Neural progenitor cell (in vitro differentiated cells): ENCODE results near the gene COMMD2. TPM values are rescaled to one million over a fixed set of nuclear protein-coding genes. Genes with fewer than 3 reads are reported as not detected.

ENCODE experiments used
- DNase-seq: peaks from one replicate; pipeline ENCODE4 v3.0.0-alpha.2; 2016; ENCODE audit warnings: low spot score
- H2AFZ ChIP-seq: fragments of 200-600 bp; sonication (generic); replicated peaks from 2 replicates; pipeline ENCODE4 v1.6.1; 2016; ENCODE audit warnings: antibody characterized with exemption
- H3F3A ChIP-seq: fragments of 200-600 bp; sonication (generic); 2 replicates; pipeline ENCODE4 v1.6.1; 2016; ENCODE audit warnings: antibody characterized with exemption, low read depth
- H3K27ac ChIP-seq: fragments of 200-600 bp; sonication (generic); 2 replicates; pipeline ENCODE4 v1.5.1; 2016; ENCODE audit warnings: mild to moderate bottlenecking
- H3K27me3 ChIP-seq: fragments of 200-600 bp; sonication (generic); 2 replicates; pipeline ENCODE4 v1.6.1; 2016; ENCODE audit warnings: mild to moderate bottlenecking, moderate library complexity
- H3K36me3 ChIP-seq: fragments of 200-600 bp; sonication (generic); 2 replicates; pipeline ENCODE4 v1.5.1; 2016
- H3K4me1 ChIP-seq: fragments of 200-600 bp; sonication (generic); 2 replicates; pipeline ENCODE4 v1.6.1; 2016; ENCODE audit warnings: mixed run types
- H3K4me2 ChIP-seq: fragments of 200-600 bp; sonication (generic); 2 replicates; pipeline ENCODE4 v1.6.1; 2016
- H3K4me3 ChIP-seq: fragments of 200-600 bp; sonication (generic); 2 replicates; pipeline ENCODE4 v1.5.1; 2016
- H3K79me2 ChIP-seq: fragments of 200-600 bp; sonication (generic); 2 replicates; pipeline ENCODE4 v1.6.1; 2016; ENCODE audit warnings: low read depth
- H3K9ac ChIP-seq: fragments of 200-600 bp; sonication (generic); 2 replicates; pipeline ENCODE4 v1.6.1; 2016
- H3K9me3 ChIP-seq: fragments of 200-600 bp; sonication (generic); 2 replicates; pipeline ENCODE4 v1.5.1; 2016; ENCODE audit warnings: low read depth
- H4K20me1 ChIP-seq: fragments of 200-600 bp; sonication (generic); 2 replicates; pipeline ENCODE4 v1.6.1; 2016; ENCODE audit warnings: low read depth
- H3K27ac Mint-ChIP-seq: 3 replicates; pipeline ENCODE4 v1.8.0; 2021; ENCODE audit warnings: mixed read lengths
- H3K27me3 Mint-ChIP-seq: 2 replicates; pipeline ENCODE4 v1.8.0; 2022; ENCODE audit warnings: low read depth, mild to moderate bottlenecking, inconsistent platforms, moderate library complexity, mixed read lengths; ENCODE audit not compliant: insufficient read depth
- H3K36me3 Mint-ChIP-seq: 3 replicates; pipeline ENCODE4 v1.8.0; 2021; ENCODE audit warnings: mixed read lengths
- H3K4me1 Mint-ChIP-seq: 3 replicates; pipeline ENCODE4 v1.8.0; 2021; ENCODE audit warnings: mixed read lengths
- H3K4me3 Mint-ChIP-seq: 3 replicates; pipeline ENCODE4 v1.8.0; 2021; ENCODE audit warnings: mild to moderate bottlenecking, moderate library complexity, mixed read lengths
- H3K9me3 Mint-ChIP-seq: 3 replicates; pipeline ENCODE4 v1.8.0; 2020; ENCODE audit warnings: mixed read lengths
- CTCF ChIP-seq: fragments of 200-600 bp; sonication (generic); IDR thresholded peaks from 2 replicates; pipeline ENCODE4 v1.5.1; 2017; ENCODE audit warnings: antibody characterized with exemption, mild to moderate bottlenecking
- EZH2 ChIP-seq: fragments of 200-600 bp; sonication (generic); IDR thresholded peaks from 2 replicates; pipeline ENCODE4 v1.6.1; 2017; ENCODE audit warnings: antibody characterized with exemption, mild to moderate bottlenecking, moderate library complexity
- EZH2phosphoT487 ChIP-seq: fragments of 200-600 bp; sonication (generic); IDR thresholded peaks from 2 replicates; pipeline ENCODE4 v1.6.1; 2017; ENCODE audit warnings: antibody characterized with exemption
- total RNA-seq: library from RNA; depleted of rRNA; stranded (reverse); fragments of >200 nt; gene quantifications from 2 replicates; pipeline ENCODE4 v1.2.3, GENCODE V29; 2015; ENCODE audit warnings: low replicate concordance

COMMD2 gene
- total RNA-seq, 1 donor from 2014 or later: 110 TPM

GRCh38 chr3:149783576-149783975 is 31.3 kb upstream of the COMMD2 start:
- DNase-seq: no peak
- Histone ChIP-seq H3K4me1 (no peaks in the 10 kb centered on the region), H3K9me3 (no peaks in the 10 kb centered on the region), H3K4me3 (no peak overlapping the region), H3F3A (no peaks in the 10 kb centered on the region), H4K20me1 (no peaks in the 10 kb centered on the region), H2AFZ (no peak overlapping the region), H3K4me2 (no peak overlapping the region), H3K36me3 (no peaks in the 10 kb centered on the region), H3K27me3 (no peaks in the 10 kb centered on the region), H3K27ac (no peak overlapping the region), H3K9ac (no peak overlapping the region), H3K79me2 (no peaks in the 10 kb centered on the region)
- no peaks in the 10 kb centered on the region for H3K36me3 Mint-ChIP-seq
- no peaks in the 10 kb centered on the region for H3K27me3 Mint-ChIP-seq
- no peak overlapping the region for H3K27ac Mint-ChIP-seq
- H3K9me3 Mint-ChIP-seq: peaks cover 6% of the 10 kb centered on the region
- peaks cover 11% of the 10 kb centered on the region for H3K4me1 Mint-ChIP-seq
- TF ChIP-seq EZH2 (no peak), CTCF (no peak), EZH2phosphoT487 (no peak)
- no peak overlapping the region for H3K4me3 Mint-ChIP-seq

DNA sequence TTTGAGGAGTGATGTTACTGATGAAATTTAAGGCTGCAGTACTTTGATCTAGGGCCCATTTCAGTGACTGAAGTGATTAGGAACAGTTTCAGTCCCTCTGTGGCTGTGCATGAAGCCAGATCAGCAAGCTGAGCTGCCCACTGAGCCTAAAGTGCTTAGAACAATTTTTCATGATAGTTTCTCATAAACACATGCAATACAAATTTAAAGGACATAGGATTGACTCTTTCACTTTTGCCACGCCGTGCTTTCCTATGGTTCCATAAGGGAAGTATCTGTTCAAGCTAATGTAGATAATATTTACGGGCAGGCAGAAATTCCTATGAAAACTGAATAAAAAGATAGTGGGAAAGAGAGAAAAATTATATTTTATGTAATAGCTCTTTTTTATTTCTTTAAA is 29.5 kb upstream of the COMMD2 start:
- Mint-ChIP-seq H3K9me3 (peaks cover 4% of the 10 kb centered on the region), H3K36me3 (no peaks in the 10 kb centered on the region), H3K4me1 (peaks cover 11% of the 10 kb centered on the region), H3K4me3 (no peak overlapping the region), H3K27ac (no peak overlapping the region), H3K27me3 (no peaks in the 10 kb centered on the region)
- no peak overlapping the region for H3K9ac ChIP-seq
- no peaks in the 10 kb centered on the region for H3K36me3 ChIP-seq
- no peaks in the 10 kb centered on the region for H3K9me3 ChIP-seq
- H3F3A ChIP-seq: no peaks in the 10 kb centered on the region
- H3K4me1 ChIP-seq: no peaks in the 10 kb centered on the region
- H3K79me2 ChIP-seq: no peaks in the 10 kb centered on the region
- H4K20me1 ChIP-seq: no peaks in the 10 kb centered on the region
- DNase-seq: no peak
- H2AFZ ChIP-seq: no peak overlapping the region
- H3K27me3 ChIP-seq: no peaks in the 10 kb centered on the region
- no peak overlapping the region for H3K4me3 ChIP-seq
- no peak overlapping the region for H3K27ac ChIP-seq
- TF ChIP-seq CTCF (no peak), EZH2phosphoT487 (no peak)
- H3K4me2 ChIP-seq: no peak overlapping the region

DNA sequence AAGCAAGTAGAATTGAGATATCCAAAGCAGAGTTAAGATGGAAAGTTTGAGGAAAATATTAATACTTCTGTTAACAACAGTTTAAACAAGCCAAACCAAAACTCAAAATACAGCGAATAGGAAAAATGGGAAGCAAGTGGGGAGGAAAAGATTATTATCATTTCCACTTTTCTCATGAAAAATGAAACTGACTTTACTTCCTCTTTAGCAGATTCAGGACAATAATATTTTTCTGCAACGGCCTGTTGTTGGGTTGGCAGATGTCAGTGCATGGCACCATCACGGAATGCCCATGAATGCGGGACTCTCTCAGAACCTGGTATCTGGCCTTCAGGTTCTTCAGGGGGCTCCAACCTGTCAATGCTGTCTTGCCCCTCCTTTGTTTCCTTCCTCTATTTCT is 28.9 kb upstream of the COMMD2 start:
- Histone ChIP-seq H3K36me3 (no peaks in the 10 kb centered on the region), H4K20me1 (no peaks in the 10 kb centered on the region), H3K27me3 (no peaks in the 10 kb centered on the region), H3F3A (no peaks in the 10 kb centered on the region), H3K79me2 (no peaks in the 10 kb centered on the region), H3K4me3 (no peak overlapping the region), H3K27ac (no peak overlapping the region), H2AFZ (no peak overlapping the region), H3K9ac (no peak overlapping the region), H3K4me1 (no peaks in the 10 kb centered on the region), H3K4me2 (no peak overlapping the region), H3K9me3 (no peaks in the 10 kb centered on the region)
- Mint-ChIP-seq H3K27me3 (no peaks in the 10 kb centered on the region), H3K9me3 (peaks cover 1% of the 10 kb centered on the region), H3K4me1 (peaks cover 11% of the 10 kb centered on the region), H3K4me3 (no peak overlapping the region), H3K36me3 (no peaks in the 10 kb centered on the region), H3K27ac (no peak overlapping the region)
- TF ChIP-seq CTCF (no peak), EZH2phosphoT487 (no peak), EZH2 (no peak)
- DNase-seq: no peak
